Measurements from ENCODE around the gene IL17RB.

Gene IL17RB

DNA sequence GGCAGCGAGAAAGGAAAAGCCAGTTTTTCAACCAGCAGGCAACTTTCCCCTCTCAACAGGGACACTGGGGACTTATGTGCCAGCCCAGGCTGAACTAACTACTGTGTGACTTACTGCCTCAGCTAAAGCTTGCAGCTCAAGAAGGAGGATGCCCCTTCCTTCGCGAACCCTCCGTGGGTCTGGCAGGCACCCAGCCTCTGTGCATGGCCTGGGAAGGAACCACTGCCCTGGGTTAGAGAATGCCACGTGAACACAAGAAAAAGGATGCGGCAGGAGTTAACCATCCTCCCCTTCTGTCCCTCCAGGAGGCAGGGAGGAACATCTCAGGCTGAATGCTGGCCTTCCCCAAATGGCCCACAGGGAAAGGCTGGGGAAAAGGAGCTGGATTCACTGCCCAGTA lies 29.2 kb upstream of the IL17RB start:
- no peak overlapping the region for H3K4me2 ChIP-seq (ENCODE audit: low read depth, low read length, poor library complexity, severe bottlenecking)
- H3K9me2 ChIP-seq (replicated peaks; ENCODE audit: low read depth, low read length) = no peaks in the 10 kb centered on the region
- H2AFZ ChIP-seq (ENCODE audit: low read length) = no peak overlapping the region
- H3K4me1 ChIP-seq (ENCODE audit: insufficient read depth, low read length, poor library complexity, severe bottlenecking) = no peaks in the 10 kb centered on the region
- H3K9me3 ChIP-seq (ENCODE audit: insufficient read depth, low read depth, low read length) = no peaks in the 10 kb centered on the region
- TF ChIP-seq EZH2phosphoT487 (IDR thresholded peaks at IDR 0.05; ENCODE audit: borderline replicate concordance) = no peak
- TF ChIP-seq, protein P1, sequence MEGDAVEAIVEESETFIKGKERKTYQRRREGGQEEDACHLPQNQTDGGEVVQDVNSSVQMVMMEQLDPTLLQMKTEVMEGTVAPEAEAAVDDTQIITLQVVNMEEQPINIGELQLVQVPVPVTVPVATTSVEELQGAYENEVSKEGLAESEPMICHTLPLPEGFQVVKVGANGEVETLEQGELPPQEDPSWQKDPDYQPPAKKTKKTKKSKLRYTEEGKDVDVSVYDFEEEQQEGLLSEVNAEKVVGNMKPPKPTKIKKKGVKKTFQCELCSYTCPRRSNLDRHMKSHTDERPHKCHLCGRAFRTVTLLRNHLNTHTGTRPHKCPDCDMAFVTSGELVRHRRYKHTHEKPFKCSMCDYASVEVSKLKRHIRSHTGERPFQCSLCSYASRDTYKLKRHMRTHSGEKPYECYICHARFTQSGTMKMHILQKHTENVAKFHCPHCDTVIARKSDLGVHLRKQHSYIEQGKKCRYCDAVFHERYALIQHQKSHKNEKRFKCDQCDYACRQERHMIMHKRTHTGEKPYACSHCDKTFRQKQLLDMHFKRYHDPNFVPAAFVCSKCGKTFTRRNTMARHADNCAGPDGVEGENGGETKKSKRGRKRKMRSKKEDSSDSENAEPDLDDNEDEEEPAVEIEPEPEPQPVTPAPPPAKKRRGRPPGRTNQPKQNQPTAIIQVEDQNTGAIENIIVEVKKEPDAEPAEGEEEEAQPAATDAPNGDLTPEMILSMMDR (conservative IDR thresholded peaks at IDR 0.05; ENCODE audit: low read length) = no peak
- no peaks in the 10 kb centered on the region for H3K36me3 ChIP-seq (ENCODE audit: insufficient read depth, low read length)
- H3K79me2 ChIP-seq (ENCODE audit: insufficient read depth, low read length) = no peaks in the 10 kb centered on the region
- H3F3A ChIP-seq (ENCODE audit: low read depth) = no peaks in the 10 kb centered on the region
- no peak overlapping the region for H3K9ac ChIP-seq (ENCODE audit: low read depth, low read length, poor library complexity, severe bottlenecking)
- H3K4me3 ChIP-seq (ENCODE audit: low read length, poor library complexity, severe bottlenecking) = no peak overlapping the region
- no peaks in the 10 kb centered on the region for H4K20me1 ChIP-seq (ENCODE audit: insufficient read depth, low read length, poor library complexity, severe bottlenecking)
- H3K27me3 ChIP-seq (ENCODE audit: insufficient read depth, low read length, poor library complexity, severe bottlenecking) = no peaks in the 10 kb centered on the region

DNA sequence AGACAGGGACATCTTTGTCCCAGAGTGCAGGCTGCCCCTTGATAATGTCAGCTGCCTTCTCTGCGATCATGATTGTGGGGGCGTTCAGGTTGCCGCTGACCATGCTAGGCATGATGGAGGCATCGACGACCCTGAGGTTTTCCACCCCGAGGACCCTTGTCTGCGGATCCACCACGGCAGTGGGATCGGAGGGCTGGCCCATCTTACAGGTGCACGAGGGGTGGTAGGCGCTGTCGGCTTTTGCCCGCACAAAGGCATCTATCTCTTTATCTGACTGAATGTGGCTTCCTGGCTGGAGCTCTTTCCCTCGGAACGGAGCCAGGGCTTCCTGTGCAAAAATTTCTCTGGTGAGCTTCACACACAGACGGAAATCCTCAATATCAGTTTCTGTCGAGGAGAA lies 28.6 kb upstream of the IL17RB start:
- H3K36me3 ChIP-seq (ENCODE audit: insufficient read depth, low read length) = no peaks in the 10 kb centered on the region
- no peaks in the 10 kb centered on the region for H3K27me3 ChIP-seq (ENCODE audit: insufficient read depth, low read length, poor library complexity, severe bottlenecking)
- no peaks in the 10 kb centered on the region for H3K9me2 ChIP-seq (replicated peaks; ENCODE audit: low read depth, low read length)
- TF ChIP-seq, protein P1 (conservative IDR thresholded peaks at IDR 0.05; ENCODE audit: low read length) = no peak
- no peak for TF ChIP-seq EZH2phosphoT487 (IDR thresholded peaks at IDR 0.05; ENCODE audit: borderline replicate concordance)
- no peak overlapping the region for H3K4me3 ChIP-seq (ENCODE audit: low read length, poor library complexity, severe bottlenecking)
- H3K4me1 ChIP-seq (ENCODE audit: insufficient read depth, low read length, poor library complexity, severe bottlenecking) = no peaks in the 10 kb centered on the region
- H3K4me2 ChIP-seq (ENCODE audit: low read depth, low read length, poor library complexity, severe bottlenecking) = no peak overlapping the region
- no peak overlapping the region for H2AFZ ChIP-seq (ENCODE audit: low read length)
- no peaks in the 10 kb centered on the region for H4K20me1 ChIP-seq (ENCODE audit: insufficient read depth, low read length, poor library complexity, severe bottlenecking)
- no peaks in the 10 kb centered on the region for H3K79me2 ChIP-seq (ENCODE audit: insufficient read depth, low read length)
- no peaks in the 10 kb centered on the region for H3F3A ChIP-seq (ENCODE audit: low read depth)
- no peaks in the 10 kb centered on the region for H3K9me3 ChIP-seq (ENCODE audit: insufficient read depth, low read depth, low read length)
- H3K9ac ChIP-seq (ENCODE audit: low read depth, low read length, poor library complexity, severe bottlenecking) = no peak overlapping the region

GRCh38 chr3:53818221-53819162 lies 27.9 kb upstream of the IL17RB start:
- Histone ChIP-seq H2AFZ (ENCODE audit: low read length) (no peak overlapping the region), H3K4me3 (ENCODE audit: low read length, poor library complexity, severe bottlenecking) (no peak overlapping the region), H3K27me3 (ENCODE audit: insufficient read depth, low read length, poor library complexity, severe bottlenecking) (no peaks in the 10 kb centered on the region), H4K20me1 (ENCODE audit: insufficient read depth, low read length, poor library complexity, severe bottlenecking) (no peaks in the 10 kb centered on the region), H3K9me3 (ENCODE audit: insufficient read depth, low read depth, low read length) (no peaks in the 10 kb centered on the region), H3K9ac (ENCODE audit: low read depth, low read length, poor library complexity, severe bottlenecking) (no peak overlapping the region), H3K36me3 (ENCODE audit: insufficient read depth, low read length) (no peaks in the 10 kb centered on the region), H3K9me2 (replicated peaks; ENCODE audit: low read depth, low read length) (no peaks in the 10 kb centered on the region), H3K4me1 (ENCODE audit: insufficient read depth, low read length, poor library complexity, severe bottlenecking) (no peaks in the 10 kb centered on the region), H3F3A (ENCODE audit: low read depth) (no peaks in the 10 kb centered on the region), H3K79me2 (ENCODE audit: insufficient read depth, low read length) (no peaks in the 10 kb centered on the region), H3K4me2 (ENCODE audit: low read depth, low read length, poor library complexity, severe bottlenecking) (no peak overlapping the region)
- no peak for TF ChIP-seq EZH2phosphoT487 (IDR thresholded peaks at IDR 0.05; ENCODE audit: borderline replicate concordance)
- TF ChIP-seq, protein P1 (conservative IDR thresholded peaks at IDR 0.05; ENCODE audit: low read length) = no peak
